Effector CD8-positive, alpha-beta T cell (primary cell): Measurements from ENCODE around the gene GNS.

Source experiments
- DNase-seq: peaks from one replicate; lab custom pipeline; 2025; lab: John Stamatoyannopoulos, UW
- total RNA-seq, 4 experiments: gene quantifications; one replicate each; lab custom pipeline; 2026; lab: John Stamatoyannopoulos, UW

GNS gene
- 84.2 to 127 (median 102) reads per million in 4 experiments for total RNA-seq

- DNase-seq = peak; percentile 90
Measured at GRCh38 chr12:64759035-64759894, at the start of gene GNS. TSS of gene GNS (minus strand) at chr12:64759406. CDS start at chr12:64759276, 130 bp downstream.

- no peak for DNase-seq
Measured at GRCh38 chr12:64808110-64808509, 48.9 kb upstream of the GNS start.

GRCh38 chr12:64806593-64807460, 47.6 kb upstream of the GNS start:
- DNase-seq = no peak

- no peak for DNase-seq
Measured at GRCh38 chr12:64806173-64806572, 47.0 kb upstream of the GNS start.

GRCh38 chr12:64802180-64802775, 43.1 kb upstream of the GNS start:
- DNase-seq = peak; percentile 30

GRCh38 chr12:64801381-64801780, 42.2 kb upstream of the GNS start:
- DNase-seq = no peak

GRCh38 chr12:64800640-64801039, 41.4 kb upstream of the GNS start:
- DNase-seq = no peak

- DNase-seq = no peak
Measured at GRCh38 chr12:64798165-64798564, 39.0 kb upstream of the GNS start.

- DNase-seq = no peak
Measured at GRCh38 chr12:64797156-64797555, 38.0 kb upstream of the GNS start.

- peak; percentile 25 for DNase-seq
Measured at GRCh38 chr12:64796205-64796845, 37.1 kb upstream of the GNS start.

- DNase-seq = no peak
Measured at GRCh38 chr12:64794305-64794704, 35.1 kb upstream of the GNS start.

- DNase-seq = no peak
Measured at GRCh38 chr12:64793610-64794009, 34.4 kb upstream of the GNS start.

- DNase-seq = no peak
Measured at GRCh38 chr12:64792128-64792527, 32.9 kb upstream of the GNS start.

- no peak for DNase-seq
Measured at GRCh38 chr12:64791036-64791435, 31.8 kb upstream of the GNS start.

GRCh38 chr12:64790166-64790565, 31.0 kb upstream of the GNS start:
- no peak for DNase-seq

GRCh38 chr12:64785838-64786237, 26.6 kb upstream of the GNS start:
- no peak for DNase-seq

- no peak for DNase-seq
Measured at GRCh38 chr12:64782191-64782876, 23.1 kb upstream of the GNS start.

- no peak for DNase-seq
Measured at GRCh38 chr12:64781280-64782190, 22.3 kb upstream of the GNS start.

- DNase-seq = no peak
Measured at GRCh38 chr12:64780531-64781279, 21.5 kb upstream of the GNS start.
